Measurements from ENCODE around the gene ERC2.

DNA sequence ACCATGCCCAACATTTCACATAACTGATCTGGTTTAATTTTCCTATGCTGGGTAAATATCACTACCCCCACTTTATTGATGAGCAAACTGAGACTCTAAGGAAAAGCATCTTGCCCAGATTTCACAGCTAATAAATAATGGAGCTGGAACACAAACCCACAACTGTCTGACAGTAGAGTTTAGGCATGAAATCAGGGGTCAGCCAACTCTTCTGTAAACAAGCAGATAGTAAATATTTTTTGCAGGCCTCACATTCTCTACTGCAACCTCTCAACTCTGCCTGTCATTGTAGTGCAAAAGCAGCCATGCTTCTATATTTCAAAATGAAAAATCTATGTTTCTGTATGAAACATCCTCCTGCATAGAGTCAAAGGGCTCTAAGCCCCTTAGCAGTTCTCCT is 111.5 kb downstream of the ERC2 start:
- TF ChIP-seq POLR2AphosphoS5 (IDR thresholded peaks at IDR 0.05) = no peak
- TF ChIP-seq, protein P1, sequence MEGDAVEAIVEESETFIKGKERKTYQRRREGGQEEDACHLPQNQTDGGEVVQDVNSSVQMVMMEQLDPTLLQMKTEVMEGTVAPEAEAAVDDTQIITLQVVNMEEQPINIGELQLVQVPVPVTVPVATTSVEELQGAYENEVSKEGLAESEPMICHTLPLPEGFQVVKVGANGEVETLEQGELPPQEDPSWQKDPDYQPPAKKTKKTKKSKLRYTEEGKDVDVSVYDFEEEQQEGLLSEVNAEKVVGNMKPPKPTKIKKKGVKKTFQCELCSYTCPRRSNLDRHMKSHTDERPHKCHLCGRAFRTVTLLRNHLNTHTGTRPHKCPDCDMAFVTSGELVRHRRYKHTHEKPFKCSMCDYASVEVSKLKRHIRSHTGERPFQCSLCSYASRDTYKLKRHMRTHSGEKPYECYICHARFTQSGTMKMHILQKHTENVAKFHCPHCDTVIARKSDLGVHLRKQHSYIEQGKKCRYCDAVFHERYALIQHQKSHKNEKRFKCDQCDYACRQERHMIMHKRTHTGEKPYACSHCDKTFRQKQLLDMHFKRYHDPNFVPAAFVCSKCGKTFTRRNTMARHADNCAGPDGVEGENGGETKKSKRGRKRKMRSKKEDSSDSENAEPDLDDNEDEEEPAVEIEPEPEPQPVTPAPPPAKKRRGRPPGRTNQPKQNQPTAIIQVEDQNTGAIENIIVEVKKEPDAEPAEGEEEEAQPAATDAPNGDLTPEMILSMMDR (IDR thresholded peaks at IDR 0.05) = no peak
- TF ChIP-seq POLR2A (IDR thresholded peaks at IDR 0.05) = no peak

Data from upper lobe of left lung (tissue), 4 donors.